Neural crest cell (in vitro differentiated cells): ENCODE data around the gene RPS14. TPM values are rescaled to one million over a fixed set of nuclear protein-coding genes. Genes with fewer than 3 reads are reported as not detected.

Experiments used
- DNase-seq: peaks from one replicate; pipeline ENCODE4 v3.0.0; 2021; ENCODE audit warnings: low read depth, mixed read lengths, low spot score
- H3K27ac Mint-ChIP-seq: one replicate; pipeline ENCODE4 v1.8.0; 2021; ENCODE audit warnings: mild to moderate bottlenecking, mixed read lengths; ENCODE audit not compliant: unreplicated experiment
- H3K27me3 Mint-ChIP-seq: 2 replicates; pipeline ENCODE4 v1.8.0; 2021; ENCODE audit warnings: low read depth, mild to moderate bottlenecking, mixed read lengths
- H3K36me3 Mint-ChIP-seq: 2 replicates; pipeline ENCODE4 v1.8.0; 2021; ENCODE audit warnings: low read depth, mild to moderate bottlenecking, mixed read lengths
- H3K4me1 Mint-ChIP-seq: 2 replicates; pipeline ENCODE4 v1.8.0; 2021; ENCODE audit warnings: mixed read lengths
- H3K4me3 Mint-ChIP-seq: one replicate; pipeline ENCODE4 v1.8.0; 2021; ENCODE audit warnings: mild to moderate bottlenecking, mixed read lengths
- H3K9me3 Mint-ChIP-seq: 2 replicates; pipeline ENCODE4 v1.8.0; 2021; ENCODE audit warnings: mixed read lengths
- long read RNA-seq: library from polyadenylated mRNA; unstranded; transcript quantifications from one replicate; pipeline ENCODE4 v2.0.0, GENCODE V29; 2020
- total RNA-seq: library from RNA; stranded (reverse); gene quantifications from 2 replicates; pipeline ENCODE4 v1.2.1, GENCODE V29; 2021
- TF ChIP-seq, protein P1 (sequence below): fragments of 200-600 bp; sonication (generic); conservative IDR thresholded peaks from 2 replicates; pipeline ENCODE4 v1.5.0; 2021; ENCODE audit warnings: antibody characterized with exemption, mild to moderate bottlenecking

Gene RPS14
- 2,170 and 2,213 TPM in 2 replicates for total RNA-seq
- long read RNA-seq, transcript RPS14-203 (5 exons, 569 nt) = major isoform, 967 of 1,046 reads
- long read RNA-seq, transcript RPS14-201 (5 exons, 712 nt) = minor isoform, 5 of 1,046 reads
- long read RNA-seq, partial matches to known transcripts = 58 of 1,046 reads
- long read RNA-seq, other reads (novel, unspliced or antisense) = 13 of 1,046 reads

DNA sequence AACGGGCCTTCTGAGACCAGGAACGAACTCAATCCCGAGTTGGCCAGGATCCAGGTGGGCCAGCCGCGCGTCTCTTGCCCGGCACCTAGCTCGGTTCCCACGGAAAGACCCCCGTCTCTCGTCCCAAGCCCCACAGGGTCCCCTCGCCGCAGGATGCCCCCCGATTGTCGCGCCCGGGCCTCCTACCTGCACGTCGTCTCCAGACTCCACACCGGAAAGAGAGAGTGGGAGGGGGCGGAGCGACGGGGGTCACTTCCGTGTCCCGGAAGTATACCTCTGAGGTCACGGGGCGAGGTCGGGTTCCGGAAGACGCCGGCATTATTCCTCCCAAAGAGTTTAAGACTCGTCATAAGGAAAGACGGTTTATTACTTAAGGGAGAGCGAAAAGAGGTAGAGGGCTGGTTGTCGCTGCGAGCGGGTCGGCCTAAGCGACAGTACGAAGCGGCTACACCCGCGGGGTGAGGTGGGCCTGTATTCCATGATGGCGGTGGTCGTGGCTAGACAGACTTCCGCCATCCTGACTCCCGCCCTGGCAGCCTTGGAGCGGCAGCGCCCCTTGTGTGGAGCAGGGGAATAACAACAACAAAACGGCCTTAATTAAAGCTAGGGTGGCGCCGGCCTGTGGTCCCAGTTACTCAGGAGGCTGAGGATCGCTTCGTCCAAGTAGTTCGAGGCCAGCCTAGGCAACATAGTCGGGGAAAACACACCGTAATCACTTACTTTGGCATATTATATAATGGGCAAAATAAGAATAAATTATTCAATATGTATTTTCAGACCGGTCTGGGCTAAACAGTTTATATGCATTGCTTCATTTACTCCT lies at the start of gene RPS14:
TSS of gene RPS14 (minus strand) at position 223 of the 823 bp plus-strand sequence. CDS start 2,006 bp downstream, outside the sequence.
- Mint-ChIP-seq H3K4me3 (peak within 1 kb of the TSS; percentile 96), H3K9me3 (peaks cover 5% of the 10 kb centered on the region), H3K36me3 (peaks cover 28% of the 10 kb centered on the region), H3K4me1 (peaks cover 34% of the 10 kb centered on the region), H3K27ac (peak within 1 kb of the TSS; percentile 100), H3K27me3 (no peaks in the 10 kb centered on the region)
- DNase-seq = peak; percentile 90
- TF ChIP-seq, protein P1, sequence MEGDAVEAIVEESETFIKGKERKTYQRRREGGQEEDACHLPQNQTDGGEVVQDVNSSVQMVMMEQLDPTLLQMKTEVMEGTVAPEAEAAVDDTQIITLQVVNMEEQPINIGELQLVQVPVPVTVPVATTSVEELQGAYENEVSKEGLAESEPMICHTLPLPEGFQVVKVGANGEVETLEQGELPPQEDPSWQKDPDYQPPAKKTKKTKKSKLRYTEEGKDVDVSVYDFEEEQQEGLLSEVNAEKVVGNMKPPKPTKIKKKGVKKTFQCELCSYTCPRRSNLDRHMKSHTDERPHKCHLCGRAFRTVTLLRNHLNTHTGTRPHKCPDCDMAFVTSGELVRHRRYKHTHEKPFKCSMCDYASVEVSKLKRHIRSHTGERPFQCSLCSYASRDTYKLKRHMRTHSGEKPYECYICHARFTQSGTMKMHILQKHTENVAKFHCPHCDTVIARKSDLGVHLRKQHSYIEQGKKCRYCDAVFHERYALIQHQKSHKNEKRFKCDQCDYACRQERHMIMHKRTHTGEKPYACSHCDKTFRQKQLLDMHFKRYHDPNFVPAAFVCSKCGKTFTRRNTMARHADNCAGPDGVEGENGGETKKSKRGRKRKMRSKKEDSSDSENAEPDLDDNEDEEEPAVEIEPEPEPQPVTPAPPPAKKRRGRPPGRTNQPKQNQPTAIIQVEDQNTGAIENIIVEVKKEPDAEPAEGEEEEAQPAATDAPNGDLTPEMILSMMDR = peak; percentile 94

DNA sequence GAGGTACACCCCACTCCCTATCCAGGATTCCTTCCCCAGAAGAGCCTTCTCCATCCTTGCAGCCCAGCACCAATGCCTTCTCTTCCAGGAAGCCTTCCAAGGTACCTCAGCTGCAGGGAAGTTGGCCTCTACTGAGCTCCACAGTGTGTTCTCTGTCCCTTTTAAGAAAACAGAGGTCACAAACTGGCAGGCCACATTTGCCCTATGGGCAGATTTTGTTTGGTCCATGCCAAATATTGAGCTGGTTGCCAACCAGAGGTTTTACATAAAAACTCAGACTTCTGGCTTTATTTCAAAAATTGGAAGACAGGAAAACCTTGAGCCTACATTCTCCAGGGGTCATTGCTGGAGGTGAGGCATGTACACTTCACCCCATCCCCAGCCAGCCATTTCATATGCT lies 49.4 kb upstream of the RPS14 start:
- no peak for DNase-seq
- peak overlapping the region; percentile 67 for H3K4me3 Mint-ChIP-seq
- peaks cover 66% of the 10 kb centered on the region for H3K4me1 Mint-ChIP-seq
- no peaks in the 10 kb centered on the region for H3K27me3 Mint-ChIP-seq
- H3K36me3 Mint-ChIP-seq = no peaks in the 10 kb centered on the region
- TF ChIP-seq, protein P1 = no peak
- H3K9me3 Mint-ChIP-seq = no peaks in the 10 kb centered on the region
- peak overlapping the region; percentile 93 for H3K27ac Mint-ChIP-seq

DNA sequence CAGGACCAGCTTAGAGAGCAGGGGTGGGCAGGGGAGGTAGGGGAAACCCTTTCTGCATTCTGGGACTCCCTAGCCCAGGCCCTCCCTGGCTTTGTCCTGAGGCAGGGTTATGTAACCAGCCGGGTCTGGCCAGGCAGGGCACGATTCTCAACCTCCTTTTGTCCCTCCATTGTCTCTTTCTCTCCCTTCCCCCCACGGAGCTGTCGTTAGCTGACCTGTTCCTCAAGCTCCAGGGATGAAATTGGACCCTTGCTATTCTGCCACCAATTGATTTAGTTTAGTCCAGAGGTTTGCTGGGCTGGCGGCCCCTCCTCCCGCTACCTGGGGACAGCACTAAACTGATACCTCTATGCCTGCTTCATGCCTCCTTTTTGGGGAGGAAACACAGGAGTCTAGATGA lies 49.0 kb upstream of the RPS14 start:
- peak overlapping the region; percentile 93 for H3K27ac Mint-ChIP-seq
- H3K36me3 Mint-ChIP-seq = no peaks in the 10 kb centered on the region
- H3K27me3 Mint-ChIP-seq = no peaks in the 10 kb centered on the region
- peak; percentile 12 for DNase-seq
- H3K9me3 Mint-ChIP-seq = no peaks in the 10 kb centered on the region
- peak overlapping the region; percentile 67 for H3K4me3 Mint-ChIP-seq
- H3K4me1 Mint-ChIP-seq = peaks cover 66% of the 10 kb centered on the region
- TF ChIP-seq, protein P1 = no peak

DNA sequence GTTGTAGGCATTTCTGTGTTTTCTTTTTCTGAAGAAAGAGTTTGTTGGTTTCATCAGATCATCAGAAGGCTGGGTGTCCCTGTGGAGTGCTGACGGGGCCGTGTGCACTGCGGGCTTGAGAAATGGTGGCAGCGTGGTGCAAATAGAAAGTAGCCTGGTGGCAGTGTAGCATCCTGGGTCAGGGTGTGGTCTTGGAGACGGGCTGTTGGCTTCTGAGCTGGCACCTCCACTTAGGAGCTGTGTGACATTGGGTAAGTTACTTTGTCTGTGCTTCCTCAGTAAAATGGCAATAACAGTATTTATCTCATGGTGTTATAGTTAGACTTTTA lies 48.4 kb upstream of the RPS14 start:
- H3K4me1 Mint-ChIP-seq = peaks cover 66% of the 10 kb centered on the region
- TF ChIP-seq, protein P1 = no peak
- DNase-seq = no peak
- peak overlapping the region; percentile 93 for H3K27ac Mint-ChIP-seq
- peak overlapping the region; percentile 67 for H3K4me3 Mint-ChIP-seq
- H3K27me3 Mint-ChIP-seq = no peaks in the 10 kb centered on the region
- no peaks in the 10 kb centered on the region for H3K36me3 Mint-ChIP-seq
- no peaks in the 10 kb centered on the region for H3K9me3 Mint-ChIP-seq

DNA sequence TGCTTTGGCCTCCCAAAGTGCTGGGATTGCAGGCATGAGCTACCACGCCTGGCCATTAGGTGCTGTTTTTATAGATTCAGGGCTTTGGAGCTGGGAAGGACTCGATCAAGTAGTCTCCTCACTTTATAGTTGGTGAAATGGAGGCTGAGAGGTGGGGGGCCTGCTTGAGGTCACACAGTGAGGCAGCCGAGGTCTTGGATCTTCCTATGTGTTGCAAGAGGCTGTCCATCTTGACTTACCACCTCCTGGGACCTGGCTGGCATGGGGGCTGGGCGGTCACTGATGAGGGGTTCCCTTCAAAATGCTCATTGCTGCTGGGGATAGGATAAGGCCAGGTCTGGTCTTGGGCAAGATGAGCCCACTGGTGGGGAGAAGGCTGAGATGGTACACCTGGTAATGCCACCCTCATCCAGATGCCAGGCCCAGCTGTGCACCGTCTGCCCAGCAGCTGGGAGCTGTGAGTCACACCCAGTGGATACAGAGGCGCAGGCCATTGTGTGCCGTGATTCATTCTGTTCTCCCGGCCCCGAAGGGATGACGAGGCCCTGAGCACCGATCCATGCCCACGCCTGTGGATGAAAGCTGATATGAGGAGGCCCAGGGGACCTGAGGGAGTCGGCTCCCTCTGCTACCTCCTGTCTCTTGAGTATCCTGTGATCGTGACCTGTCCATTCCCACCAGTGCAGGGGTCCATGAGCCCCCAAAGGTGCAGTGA lies 47.9 kb upstream of the RPS14 start:
- H3K9me3 Mint-ChIP-seq = no peaks in the 10 kb centered on the region
- H3K4me1 Mint-ChIP-seq = peaks cover 70% of the 10 kb centered on the region
- H3K4me3 Mint-ChIP-seq = no peak overlapping the region
- TF ChIP-seq, protein P1 = no peak
- no peaks in the 10 kb centered on the region for H3K36me3 Mint-ChIP-seq
- no peaks in the 10 kb centered on the region for H3K27me3 Mint-ChIP-seq
- DNase-seq = no peak
- H3K27ac Mint-ChIP-seq = peak overlapping the region; percentile 93
